GM23248 (cell line): ENCODE measurements around the gene MT1A.

Experiments
- EZH2 ChIP-seq: fragments of 200-600 bp; sonication (generic); IDR thresholded peaks from 2 replicates; pipeline ENCODE4 v1.6.1; 2018; ENCODE audit warnings: antibody characterized with exemption, mild to moderate bottlenecking; ENCODE audit not compliant: insufficient read depth, poor library complexity, severe bottlenecking
- EZH2phosphoT487 ChIP-seq: fragments of 200-600 bp; sonication (generic); IDR thresholded peaks from 2 replicates; pipeline ENCODE4 v1.6.1; 2018; ENCODE audit warnings: antibody characterized with exemption, moderate library complexity, mild to moderate bottlenecking, low read depth; ENCODE audit not compliant: insufficient read depth

- TF ChIP-seq EZH2 (no peak), EZH2phosphoT487 (no peak)
These were observed 7.4 kb downstream of the MT1A start for GRCh38 chr16:56645838-56646237.
